ENCODE measurements around the gene PMS1. TPM values are rescaled to one million over a fixed set of nuclear protein-coding genes. Genes with fewer than 3 reads are reported as not detected.

Gene PMS1
- total RNA-seq, 4 donors from 2014 or later: 11.4 to 22.9 (median 14.4) TPM

DNA sequence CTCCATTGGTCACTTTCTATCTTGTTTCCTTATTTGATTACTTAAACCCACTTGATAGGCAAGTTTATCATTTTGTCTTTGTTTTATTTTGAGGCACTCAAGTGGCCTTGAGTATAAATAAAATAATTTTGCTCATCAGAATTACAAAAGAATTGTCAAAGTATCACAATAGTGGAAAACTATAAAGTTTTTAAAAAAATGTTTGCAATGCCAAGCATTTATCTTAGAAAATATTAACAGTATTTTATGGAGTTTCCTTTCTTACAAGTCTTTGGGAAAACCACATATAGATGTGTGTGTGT lies 14.7 kb downstream of the PMS1 start:
- ATAC-seq: no peak
- peaks cover 0 to 13% (median 0%) of the 10 kb centered on the region in 3 donors for H3K4me1 ChIP-seq
- no peak overlapping the region for H3K4me3 ChIP-seq
- H3K9me3 ChIP-seq: no peaks in the 10 kb centered on the region
- H3K27ac ChIP-seq: no peak overlapping the region
- H3K36me3 ChIP-seq: peaks cover 0 to 43% of the 10 kb centered on the region in 2 donors
- H3K27me3 ChIP-seq: no peaks in the 10 kb centered on the region
- no peak for TF ChIP-seq POLR2AphosphoS5 (IDR thresholded peaks at IDR 0.05)
- TF ChIP-seq EP300 (IDR thresholded peaks at IDR 0.05): no peak
- no peak for TF ChIP-seq POLR2A (IDR thresholded peaks at IDR 0.05)
- TF ChIP-seq, protein P1, sequence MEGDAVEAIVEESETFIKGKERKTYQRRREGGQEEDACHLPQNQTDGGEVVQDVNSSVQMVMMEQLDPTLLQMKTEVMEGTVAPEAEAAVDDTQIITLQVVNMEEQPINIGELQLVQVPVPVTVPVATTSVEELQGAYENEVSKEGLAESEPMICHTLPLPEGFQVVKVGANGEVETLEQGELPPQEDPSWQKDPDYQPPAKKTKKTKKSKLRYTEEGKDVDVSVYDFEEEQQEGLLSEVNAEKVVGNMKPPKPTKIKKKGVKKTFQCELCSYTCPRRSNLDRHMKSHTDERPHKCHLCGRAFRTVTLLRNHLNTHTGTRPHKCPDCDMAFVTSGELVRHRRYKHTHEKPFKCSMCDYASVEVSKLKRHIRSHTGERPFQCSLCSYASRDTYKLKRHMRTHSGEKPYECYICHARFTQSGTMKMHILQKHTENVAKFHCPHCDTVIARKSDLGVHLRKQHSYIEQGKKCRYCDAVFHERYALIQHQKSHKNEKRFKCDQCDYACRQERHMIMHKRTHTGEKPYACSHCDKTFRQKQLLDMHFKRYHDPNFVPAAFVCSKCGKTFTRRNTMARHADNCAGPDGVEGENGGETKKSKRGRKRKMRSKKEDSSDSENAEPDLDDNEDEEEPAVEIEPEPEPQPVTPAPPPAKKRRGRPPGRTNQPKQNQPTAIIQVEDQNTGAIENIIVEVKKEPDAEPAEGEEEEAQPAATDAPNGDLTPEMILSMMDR (IDR thresholded peaks at IDR 0.05): no peak

DNA sequence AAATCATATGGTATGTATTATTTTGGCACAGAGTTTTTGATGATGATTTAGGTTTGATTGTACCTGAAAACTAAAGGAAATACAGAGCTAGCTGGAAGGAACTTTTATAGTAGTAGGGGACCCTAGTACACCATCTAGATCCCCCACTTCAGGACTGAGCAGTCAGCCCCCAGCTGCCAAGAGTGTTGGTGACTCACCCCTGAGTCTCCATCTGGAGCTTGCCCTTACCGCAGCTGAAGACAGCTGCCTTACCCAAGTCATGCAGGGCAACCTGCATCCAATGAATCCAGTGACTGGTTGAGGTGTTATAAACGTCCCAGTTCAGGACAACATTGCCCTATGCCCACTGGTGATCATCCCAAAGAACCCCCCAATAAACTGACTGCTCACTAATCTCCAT lies 15.3 kb downstream of the PMS1 start:
- peaks cover 0 to 13% (median 0%) of the 10 kb centered on the region in 3 donors for H3K4me1 ChIP-seq
- WGBS, 2 donors (ENCODE audit: low coverage in 1 of 2): 80 to 93% methylated on average over 1 to 2 of the region's 2 CpGs
- ATAC-seq: no peak
- no peak overlapping the region for H3K27ac ChIP-seq
- H3K9me3 ChIP-seq: no peaks in the 10 kb centered on the region
- H3K27me3 ChIP-seq: no peaks in the 10 kb centered on the region
- peaks cover 0 to 43% of the 10 kb centered on the region in 2 donors for H3K36me3 ChIP-seq
- no peak overlapping the region for H3K4me3 ChIP-seq
- no peak for TF ChIP-seq EP300 (IDR thresholded peaks at IDR 0.05)
- TF ChIP-seq POLR2A (IDR thresholded peaks at IDR 0.05): no peak
- TF ChIP-seq POLR2AphosphoS5 (IDR thresholded peaks at IDR 0.05): no peak
- TF ChIP-seq, protein P1 (IDR thresholded peaks at IDR 0.05): no peak

DNA sequence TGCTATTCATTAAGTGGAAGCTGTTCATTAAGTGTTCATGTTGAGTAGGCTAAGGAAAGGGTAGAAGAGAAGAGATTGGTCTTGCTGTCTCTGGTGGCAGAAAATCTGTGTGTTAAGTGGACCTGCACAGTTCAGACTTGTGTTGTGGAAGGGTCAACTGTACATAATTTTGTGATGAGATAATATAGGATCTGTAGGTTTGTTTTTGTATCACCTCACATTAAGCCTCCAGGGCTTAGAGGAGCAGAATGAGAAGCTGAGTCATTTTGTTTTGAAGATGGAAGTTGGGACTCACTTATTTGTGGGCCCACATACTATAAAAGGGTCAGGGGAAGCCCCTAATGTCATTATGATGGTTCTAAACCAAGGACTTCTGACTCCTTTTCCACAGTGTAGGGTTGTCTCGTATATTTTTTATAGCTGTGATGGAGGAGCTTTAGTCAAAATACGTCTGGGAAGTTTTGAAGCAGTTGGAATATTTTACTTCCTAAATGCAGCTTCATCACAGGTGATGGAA lies 18.2 kb downstream of the PMS1 start:
- no peaks in the 10 kb centered on the region for H3K9me3 ChIP-seq
- H3K27me3 ChIP-seq: no peaks in the 10 kb centered on the region
- peaks cover 0 to 33% of the 10 kb centered on the region in 2 donors for H3K36me3 ChIP-seq
- no peak overlapping the region for H3K4me3 ChIP-seq
- no peak overlapping the region for H3K27ac ChIP-seq
- TF ChIP-seq POLR2AphosphoS5 (IDR thresholded peaks at IDR 0.05) (no peak), EP300 (IDR thresholded peaks at IDR 0.05) (no peak), POLR2A (IDR thresholded peaks at IDR 0.05) (no peak)
- TF ChIP-seq, protein P1 (IDR thresholded peaks at IDR 0.05): no peak
- no peak for ATAC-seq
- WGBS, 2 donors (ENCODE audit: low coverage in 1 of 2): 83 to 100% methylated on average over 1 to 2 of the region's 2 CpGs
- peaks cover 0 to 13% (median 0%) of the 10 kb centered on the region in 3 donors for H3K4me1 ChIP-seq

DNA sequence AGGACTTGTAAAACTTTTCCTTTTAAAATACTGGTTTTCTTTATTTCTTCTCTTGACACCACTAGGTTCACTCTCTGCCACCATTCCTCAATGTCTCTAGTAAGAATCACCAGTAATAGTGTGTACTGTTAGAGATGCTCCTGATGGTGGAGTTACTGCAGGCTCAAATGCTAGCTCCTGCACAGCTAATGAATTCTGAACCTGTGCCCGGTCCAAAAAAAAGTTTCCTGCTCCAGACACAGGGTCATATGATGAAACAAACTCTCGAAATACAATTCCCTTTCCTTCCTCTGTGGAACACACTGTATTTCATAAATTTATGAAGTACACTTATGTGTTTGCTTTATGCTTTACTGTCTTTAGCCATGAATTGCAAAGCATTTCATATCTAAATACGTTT lies 19.2 kb downstream of the PMS1 start:
- 59 to 76% methylated on average over 3 of the region's 3 CpGs for WGBS, 2 donors (ENCODE audit: low coverage in 1 of 2)
- H3K27me3 ChIP-seq: no peaks in the 10 kb centered on the region
- no peak overlapping the region for H3K27ac ChIP-seq
- no peak overlapping the region for H3K4me3 ChIP-seq
- peaks cover 0 to 5% (median 0%) of the 10 kb centered on the region in 3 donors for H3K4me1 ChIP-seq
- TF ChIP-seq POLR2A (IDR thresholded peaks at IDR 0.05) (no peak), POLR2AphosphoS5 (IDR thresholded peaks at IDR 0.05) (no peak), EP300 (IDR thresholded peaks at IDR 0.05) (no peak)
- TF ChIP-seq, protein P1 (IDR thresholded peaks at IDR 0.05): no peak
- H3K9me3 ChIP-seq: no peaks in the 10 kb centered on the region
- ATAC-seq: no peak
- peaks cover 0 to 24% of the 10 kb centered on the region in 2 donors for H3K36me3 ChIP-seq

DNA sequence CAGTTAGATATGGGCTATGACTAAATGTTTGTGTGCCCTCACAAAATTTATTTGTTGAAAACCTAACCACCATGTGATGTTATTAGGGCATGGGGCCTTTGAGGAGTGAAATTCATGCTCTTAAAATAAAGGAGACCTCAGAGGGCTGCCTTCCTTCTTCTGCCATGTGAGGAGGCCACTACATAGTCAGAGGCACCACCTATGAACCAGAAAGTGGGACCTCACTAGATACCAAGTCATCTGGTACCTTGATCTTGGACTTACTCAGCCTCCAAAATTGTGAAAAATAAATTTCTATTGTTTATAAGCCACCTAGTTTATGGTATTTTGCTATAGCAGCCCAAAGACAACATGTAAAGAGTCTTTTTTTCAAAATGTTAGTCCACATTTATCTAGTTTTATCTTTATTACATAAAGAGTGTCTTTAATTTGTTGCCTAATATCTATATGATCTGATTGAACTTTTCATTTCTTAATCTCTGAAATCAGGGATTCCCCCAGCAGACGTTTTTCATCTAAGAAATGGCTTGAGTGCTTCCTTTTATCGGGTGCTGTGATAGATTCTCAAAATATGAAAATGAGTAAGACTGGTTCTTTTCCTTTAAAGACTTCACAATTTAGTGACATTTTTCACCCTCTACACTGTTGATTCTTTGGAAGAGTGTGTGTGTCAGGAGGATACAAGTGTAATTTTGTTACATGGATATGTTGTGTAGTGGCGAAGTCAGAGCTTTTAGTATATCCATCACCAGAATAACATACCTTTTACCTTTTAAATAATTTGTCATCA lies 34.2 kb downstream of the PMS1 start:
- no peak overlapping the region for H3K27ac ChIP-seq
- 84 to 86% methylated on average over 3 of the region's 3 CpGs for WGBS, 2 donors (ENCODE audit: low coverage in 1 of 2)

More for the DNA sequence above, 34.2 kb downstream of the PMS1 start:
- H3K4me3 ChIP-seq: no peak overlapping the region
- H3K36me3 ChIP-seq: peaks cover 0 to 36% of the 10 kb centered on the region in 2 donors
- TF ChIP-seq, protein P1 (IDR thresholded peaks at IDR 0.05): no peak
- TF ChIP-seq POLR2AphosphoS5 (IDR thresholded peaks at IDR 0.05) (no peak), POLR2A (IDR thresholded peaks at IDR 0.05) (no peak), EP300 (IDR thresholded peaks at IDR 0.05) (no peak)
- no peaks in the 10 kb centered on the region for H3K27me3 ChIP-seq
- no peaks in the 10 kb centered on the region for H3K9me3 ChIP-seq
- no peaks in the 10 kb centered on the region for H3K4me1 ChIP-seq
- ATAC-seq: no peak

Measured in gastroesophageal sphincter (tissue), 4 donors.